ENCODE results near the gene LMNB1.

- TF ChIP-seq CTCF (conservative IDR thresholded peaks at IDR 0.05; ENCODE audit: low read length) (no peak), EZH2phosphoT487 (IDR thresholded peaks at IDR 0.05; ENCODE audit: borderline replicate concordance) (no peak)
Measured at GRCh38 chr5:126878634-126879033, 101.7 kb downstream of the LMNB1 start.

Data from Loucy (cell line).